Testis (tissue), 2 donors: ENCODE results near the gene CREB3L2.

Source experiments
- POLR2A ChIP-seq: fragments of 450-650 bp; IDR thresholded peaks from one replicate; pipeline ENCODE4 v1.6.1; 2017; ENCODE audit warnings: antibody characterized with exemption, mild to moderate bottlenecking, moderate library complexity
- TF ChIP-seq, protein P1 (sequence below), 3 experiments: fragments of 450-650 bp in 2 of 3; fragments of 200-600 bp in 1 of 3; sonication (generic) in 1 of 3; IDR thresholded peaks; one replicate each; pipeline ENCODE4 v1.5.1; 2016 to 2019; ENCODE audit warnings: antibody characterized with exemption in 3 of 3, mild to moderate bottlenecking in 2 of 3, moderate library complexity in 1 of 3

DNA sequence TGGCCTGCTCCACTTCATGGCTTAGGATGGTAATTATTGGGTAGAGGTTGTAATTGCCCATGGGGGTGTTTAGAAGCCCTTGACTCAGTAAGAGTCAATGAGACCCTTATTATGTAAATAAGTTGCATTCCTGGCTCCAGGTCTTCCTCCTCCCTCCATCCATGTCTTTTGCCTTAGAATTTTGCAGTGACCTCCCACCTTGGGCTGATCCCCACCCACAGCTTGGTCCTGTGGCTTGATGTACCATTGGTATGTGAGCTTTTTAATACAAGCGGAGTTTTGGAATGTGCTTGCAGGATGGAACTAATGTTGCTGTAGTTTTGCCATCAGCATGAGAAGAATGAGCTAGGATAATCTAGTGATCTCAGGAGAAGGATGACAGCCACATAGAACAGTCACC, 81.9 kb downstream of the CREB3L2 start:
- TF ChIP-seq POLR2A, result no peak
- TF ChIP-seq, protein P1, sequence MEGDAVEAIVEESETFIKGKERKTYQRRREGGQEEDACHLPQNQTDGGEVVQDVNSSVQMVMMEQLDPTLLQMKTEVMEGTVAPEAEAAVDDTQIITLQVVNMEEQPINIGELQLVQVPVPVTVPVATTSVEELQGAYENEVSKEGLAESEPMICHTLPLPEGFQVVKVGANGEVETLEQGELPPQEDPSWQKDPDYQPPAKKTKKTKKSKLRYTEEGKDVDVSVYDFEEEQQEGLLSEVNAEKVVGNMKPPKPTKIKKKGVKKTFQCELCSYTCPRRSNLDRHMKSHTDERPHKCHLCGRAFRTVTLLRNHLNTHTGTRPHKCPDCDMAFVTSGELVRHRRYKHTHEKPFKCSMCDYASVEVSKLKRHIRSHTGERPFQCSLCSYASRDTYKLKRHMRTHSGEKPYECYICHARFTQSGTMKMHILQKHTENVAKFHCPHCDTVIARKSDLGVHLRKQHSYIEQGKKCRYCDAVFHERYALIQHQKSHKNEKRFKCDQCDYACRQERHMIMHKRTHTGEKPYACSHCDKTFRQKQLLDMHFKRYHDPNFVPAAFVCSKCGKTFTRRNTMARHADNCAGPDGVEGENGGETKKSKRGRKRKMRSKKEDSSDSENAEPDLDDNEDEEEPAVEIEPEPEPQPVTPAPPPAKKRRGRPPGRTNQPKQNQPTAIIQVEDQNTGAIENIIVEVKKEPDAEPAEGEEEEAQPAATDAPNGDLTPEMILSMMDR (IDR thresholded peaks at IDR 0.05), result no peak
